NCI-H510A (cell line): ENCODE measurements around the gene FGGY.
"Not testable (repeated sequence)": the region's sequence is repeated elsewhere in the genome, so short reads cannot be mapped to it uniquely, and the experiment has no call there.

Experiments used
- DNase-seq: peaks from one replicate; lab custom pipeline; 2025; lab: John Stamatoyannopoulos, UW

Gene FGGY

GRCh38 chr1:59592410-59592809 is 295.5 kb downstream of the FGGY start:
- not testable (repeated sequence) for DNase-seq

GRCh38 chr1:59592924-59593323 is 296.0 kb downstream of the FGGY start:
- DNase-seq: no peak

GRCh38 chr1:59593798-59594790 is 297.2 kb downstream of the FGGY start:
- no peak for DNase-seq

- DNase-seq: no peak
These were observed 298.9 kb downstream of the FGGY start for GRCh38 chr1:59595774-59596173.

- no peak for DNase-seq
These were observed 299.5 kb downstream of the FGGY start for GRCh38 chr1:59596432-59596831.

- no peak for DNase-seq
These were observed 300.1 kb downstream of the FGGY start for GRCh38 chr1:59596956-59597355.

GRCh38 chr1:59597420-59598119 is 300.7 kb downstream of the FGGY start:
- no peak for DNase-seq

GRCh38 chr1:59598120-59598440 is 301.2 kb downstream of the FGGY start:
- no peak for DNase-seq

- DNase-seq: no peak
These were observed 304.1 kb downstream of the FGGY start for GRCh38 chr1:59601041-59601441.

GRCh38 chr1:59601811-59602210 is 304.9 kb downstream of the FGGY start:
- no peak for DNase-seq

- DNase-seq: no peak
These were observed 307.3 kb downstream of the FGGY start for GRCh38 chr1:59604191-59604590.

GRCh38 chr1:59605184-59605583 is 308.3 kb downstream of the FGGY start:
- no peak for DNase-seq

- DNase-seq: no peak
These were observed 308.9 kb downstream of the FGGY start for GRCh38 chr1:59605761-59606160.

- DNase-seq: no peak
These were observed 312.4 kb downstream of the FGGY start for GRCh38 chr1:59609245-59609644.

GRCh38 chr1:59610499-59610898 is 313.6 kb downstream of the FGGY start:
- DNase-seq: not testable (repeated sequence)

GRCh38 chr1:59617434-59617833 is 320.5 kb downstream of the FGGY start:
- DNase-seq: no peak

GRCh38 chr1:59619557-59619956 is 322.7 kb downstream of the FGGY start:
- DNase-seq: no peak

- no peak for DNase-seq
These were observed 328.5 kb downstream of the FGGY start for GRCh38 chr1:59625384-59625783.

GRCh38 chr1:59631561-59632255 is 334.8 kb downstream of the FGGY start:
- DNase-seq: no peak

GRCh38 chr1:59635097-59635496 is 338.2 kb downstream of the FGGY start:
- DNase-seq: no peak

- no peak for DNase-seq
These were observed 341.4 kb downstream of the FGGY start for GRCh38 chr1:59638231-59638711.

GRCh38 chr1:59639266-59639665 is 342.4 kb downstream of the FGGY start:
- no peak for DNase-seq
